ENCODE measurements around the gene FRG2B.
"Not testable (repeated sequence)": the region's sequence is repeated elsewhere in the genome, so short reads cannot be mapped to it uniquely, and the experiment has no call there.

FRG2B gene

GRCh38 chr10:133626695-133627094, at the start of gene FRG2B:
Gene FRG2B (minus strand): TSS chr10:133626795. CDS start chr10:133626742, 53 bp downstream.
- not testable (repeated sequence) for DNase-seq (ENCODE audit: low spot score)

GRCh38 chr10:133667446-133667845, 40.9 kb upstream of the FRG2B start:
- not testable (repeated sequence) for DNase-seq (ENCODE audit: low spot score)

GRCh38 chr10:133663544-133664160, 37.1 kb upstream of the FRG2B start:
- not testable (repeated sequence) for DNase-seq (ENCODE audit: low spot score)

GRCh38 chr10:133661122-133661521, 34.5 kb upstream of the FRG2B start:
- DNase-seq (ENCODE audit: low spot score) = not testable (repeated sequence)

- DNase-seq (ENCODE audit: low spot score) = not testable (repeated sequence)
Observed at GRCh38 chr10:133660516-133660915, 33.9 kb upstream of the FRG2B start.

- not testable (repeated sequence) for DNase-seq (ENCODE audit: low spot score)
Observed at GRCh38 chr10:133657276-133657675, 30.7 kb upstream of the FRG2B start.

GRCh38 chr10:133648872-133649455, 22.4 kb upstream of the FRG2B start:
- DNase-seq (ENCODE audit: low spot score) = not testable (repeated sequence)

- DNase-seq (ENCODE audit: low spot score) = not testable (repeated sequence)
Observed at GRCh38 chr10:133647075-133647748, 20.6 kb upstream of the FRG2B start.

- DNase-seq (ENCODE audit: low spot score) = not testable (repeated sequence)
Observed at GRCh38 chr10:133637846-133638235, 11.2 kb upstream of the FRG2B start.

GRCh38 chr10:133637202-133637845, 10.7 kb upstream of the FRG2B start:
- DNase-seq (ENCODE audit: low spot score) = not testable (repeated sequence)

GRCh38 chr10:133630723-133631249, 4.2 kb upstream of the FRG2B start:
- not testable (repeated sequence) for DNase-seq (ENCODE audit: low spot score)

- not testable (repeated sequence) for DNase-seq (ENCODE audit: low spot score)
Observed at GRCh38 chr10:133622544-133622943, 4.1 kb downstream of the FRG2B start.

GRCh38 chr10:133618851-133619250, 7.7 kb downstream of the FRG2B start:
- no peak for DNase-seq (ENCODE audit: low spot score)

- no peak for DNase-seq (ENCODE audit: low spot score)
Observed at GRCh38 chr10:133617196-133617595, 9.4 kb downstream of the FRG2B start.

GRCh38 chr10:133616371-133617130, 10.0 kb downstream of the FRG2B start:
- DNase-seq (ENCODE audit: low spot score) = no peak

GRCh38 chr10:133614830-133615580, 11.6 kb downstream of the FRG2B start:
- DNase-seq (ENCODE audit: low spot score) = no peak

GRCh38 chr10:133613699-133614098, 12.9 kb downstream of the FRG2B start:
- no peak for DNase-seq (ENCODE audit: low spot score)

- no peak for DNase-seq (ENCODE audit: low spot score)
Observed at GRCh38 chr10:133611079-133611478, 15.5 kb downstream of the FRG2B start.

GRCh38 chr10:133608855-133609254, 17.7 kb downstream of the FRG2B start:
- peak; percentile 18 for DNase-seq (ENCODE audit: low spot score)

GRCh38 chr10:133603434-133603833, 23.2 kb downstream of the FRG2B start:
- DNase-seq (ENCODE audit: low spot score) = not testable (repeated sequence)

GRCh38 chr10:133600657-133601056, 25.9 kb downstream of the FRG2B start:
- DNase-seq (ENCODE audit: low spot score) = no peak
